GM12801 (cell line): ENCODE data around the gene NIBAN1.

ENCODE experiments used
- CTCF ChIP-seq: IDR thresholded peaks from one replicate; pipeline ENCODE4 v1.5.1; 2011; ENCODE audit warnings: control low read depth; ENCODE audit not compliant: insufficient read length; ENCODE audit errors: extremely low read depth

The NIBAN1 gene

GRCh38 chr1:184940226-184940625 is 34.1 kb downstream of the NIBAN1 start:
- no peak for TF ChIP-seq CTCF

GRCh38 chr1:184937729-184938128 is 36.6 kb downstream of the NIBAN1 start:
- TF ChIP-seq CTCF, result no peak

DNA sequence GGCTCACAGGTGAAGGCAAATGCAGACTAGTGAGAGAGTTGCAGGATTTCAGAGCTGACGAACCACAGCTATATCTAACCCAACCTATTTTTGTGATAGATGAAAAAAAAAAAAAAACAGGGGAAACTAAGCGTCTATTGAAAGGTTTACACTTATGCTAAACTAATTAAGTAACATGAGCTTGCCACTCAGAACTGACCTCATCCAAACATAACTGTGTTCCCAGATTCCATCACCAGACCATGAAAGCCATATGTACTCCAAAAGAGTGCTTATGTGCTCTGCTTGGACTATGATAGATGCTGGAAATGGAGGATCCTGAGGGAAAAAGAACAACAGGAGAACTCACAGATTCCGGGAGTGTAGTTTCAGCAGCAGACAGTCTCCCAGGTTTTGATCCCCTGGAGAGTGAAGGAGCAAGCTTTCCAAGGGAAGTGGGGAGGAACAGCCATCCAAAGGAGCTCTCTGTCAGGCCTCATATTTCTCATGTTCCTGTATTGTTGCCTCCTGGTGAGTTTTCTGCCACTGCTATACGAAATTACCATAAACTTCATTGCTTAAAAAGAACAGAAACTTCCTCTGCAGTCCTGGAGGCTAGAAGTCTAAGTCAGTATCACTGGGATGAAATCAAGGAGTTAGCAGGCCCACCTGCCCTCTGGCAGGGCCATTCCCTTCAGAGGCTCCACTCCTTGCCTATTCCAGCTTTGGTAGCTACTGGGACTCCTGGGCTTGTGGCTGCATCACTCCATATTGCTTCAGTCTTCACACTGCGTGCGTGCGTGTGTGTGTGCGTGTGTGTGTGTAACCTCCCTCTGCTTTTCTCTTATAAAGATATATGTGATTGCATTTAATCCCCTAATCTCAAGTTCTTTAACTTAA is 38.1 kb downstream of the NIBAN1 start:
- TF ChIP-seq CTCF, result no peak

- TF ChIP-seq CTCF, result no peak
Observed at GRCh38 chr1:184933944-184934343, 40.4 kb downstream of the NIBAN1 start.

DNA sequence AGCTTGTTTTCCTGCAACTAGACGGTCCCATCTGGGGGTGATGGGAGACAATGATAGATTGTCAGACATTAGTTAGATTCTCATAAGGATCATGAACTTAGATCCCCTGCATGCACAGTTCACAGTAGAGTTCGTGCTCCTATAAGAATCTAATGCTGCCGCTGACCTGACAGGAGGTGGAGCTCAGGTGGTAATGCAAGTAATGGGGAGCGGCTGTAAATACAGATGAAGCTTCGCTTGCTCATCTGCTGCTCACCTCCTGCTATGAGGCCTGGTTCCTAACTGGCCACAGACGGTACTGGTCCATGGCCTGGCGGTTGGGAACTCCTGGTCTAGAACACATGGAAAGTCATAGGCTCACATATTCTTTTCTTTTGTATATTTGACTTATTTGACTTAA is 42.0 kb downstream of the NIBAN1 start:
- no peak for TF ChIP-seq CTCF

DNA sequence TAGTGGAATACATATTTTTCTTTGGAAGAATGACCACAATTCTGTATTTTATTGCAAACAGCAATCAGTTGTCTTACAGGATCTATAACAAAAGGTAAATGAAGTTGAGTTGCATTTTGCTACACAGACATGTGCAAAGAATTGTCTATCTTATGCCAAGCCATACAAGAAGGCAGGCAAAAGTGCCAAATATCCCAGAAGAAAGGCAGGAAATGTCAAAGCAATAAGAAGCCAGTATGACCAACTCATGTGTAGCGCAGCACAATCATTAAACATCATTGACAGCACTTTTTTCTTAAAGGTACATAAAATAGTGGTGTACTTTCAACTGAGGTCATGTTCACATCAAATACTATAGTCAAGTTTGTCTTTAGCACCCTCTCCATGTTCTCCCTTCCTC is 42.7 kb downstream of the NIBAN1 start:
- no peak for TF ChIP-seq CTCF

GRCh38 chr1:184930645-184931044 is 43.7 kb downstream of the NIBAN1 start:
- TF ChIP-seq CTCF, result no peak

DNA sequence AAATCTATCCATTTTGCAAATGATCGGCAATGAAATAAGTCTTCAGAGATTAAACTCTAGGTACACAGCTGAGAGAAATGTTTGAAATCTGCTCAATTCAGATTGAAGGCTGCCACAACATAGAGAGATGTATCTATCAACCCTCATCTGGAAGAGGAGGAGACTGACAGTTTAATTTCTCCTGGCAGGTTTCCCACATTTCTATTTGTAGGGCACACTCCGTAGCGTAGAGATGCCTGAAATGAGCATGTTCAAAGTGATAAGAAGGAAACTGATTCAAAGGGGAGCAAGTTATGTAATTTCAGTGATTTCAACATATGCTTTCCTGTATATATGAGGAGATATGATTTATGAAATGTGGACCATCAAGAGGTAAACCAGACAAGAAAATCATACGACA is 44.1 kb downstream of the NIBAN1 start:
- no peak for TF ChIP-seq CTCF
